K562 treated with DMSO at 1 percent for 48 hours (cell line): ENCODE measurements around the gene ZDHHC22. TPM values are rescaled to one million over a fixed set of nuclear protein-coding genes. Genes with fewer than 3 reads are reported as not detected.

Source experiments
- total RNA-seq: library from RNA; unstranded; fragments of 300-600 nt; gene quantifications from 2 replicates; pipeline ENCODE4 v1.2.3, GENCODE V29; 2022; ENCODE audit warnings: low replicate concordance; ENCODE audit errors: extremely low read depth

ZDHHC22 gene, protein sequence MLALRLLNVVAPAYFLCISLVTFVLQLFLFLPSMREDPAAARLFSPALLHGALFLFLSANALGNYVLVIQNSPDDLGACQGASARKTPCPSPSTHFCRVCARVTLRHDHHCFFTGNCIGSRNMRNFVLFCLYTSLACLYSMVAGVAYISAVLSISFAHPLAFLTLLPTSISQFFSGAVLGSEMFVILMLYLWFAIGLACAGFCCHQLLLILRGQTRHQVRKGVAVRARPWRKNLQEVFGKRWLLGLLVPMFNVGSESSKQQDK
- total RNA-seq: not detected in 2 replicates

DNA sequence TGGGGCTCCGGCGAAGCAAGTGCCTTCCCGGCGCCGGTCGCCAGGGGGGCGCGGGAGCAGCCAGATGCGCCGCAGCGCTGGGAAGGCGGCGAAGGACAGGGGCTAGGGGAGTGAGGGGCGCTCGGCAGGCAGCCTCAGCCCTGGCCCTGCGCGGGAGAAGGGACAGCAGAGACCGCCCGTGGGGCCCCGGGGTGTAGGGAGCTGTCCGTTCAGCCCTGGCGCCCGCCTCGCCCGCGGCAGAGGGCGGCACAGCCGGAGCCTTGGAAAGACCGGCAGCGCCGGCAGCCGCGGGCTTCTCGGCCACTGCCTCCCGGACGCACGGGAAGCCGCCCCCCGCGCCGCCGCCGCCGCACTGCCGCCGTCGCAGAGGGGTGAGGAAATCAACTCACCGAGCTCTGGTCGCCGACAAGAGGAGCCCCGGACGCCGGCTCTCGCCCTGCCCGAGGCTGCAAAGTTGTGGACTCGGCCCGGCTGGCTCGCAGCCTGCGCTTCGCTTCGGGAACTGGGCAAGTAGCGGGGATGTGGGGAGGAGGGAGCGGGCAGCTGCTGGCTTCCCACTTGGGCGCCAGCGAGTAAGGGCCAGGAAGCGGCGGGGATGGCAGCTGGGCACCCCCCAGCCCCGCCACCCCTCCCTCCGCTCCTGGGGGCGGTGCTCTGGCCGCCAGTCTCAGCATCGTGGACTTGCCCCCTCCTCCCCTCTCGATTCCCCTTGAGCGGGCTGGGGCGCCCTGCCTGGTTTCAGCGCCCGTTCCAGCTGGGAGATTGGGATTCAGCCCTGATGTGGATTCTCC lies at the start of gene ZDHHC22:
Gene ZDHHC22, minus strand, starts transcription at position 578 of the 791 bp plus-strand sequence. CDS start 2,053 bp downstream, outside the sequence.

DNA sequence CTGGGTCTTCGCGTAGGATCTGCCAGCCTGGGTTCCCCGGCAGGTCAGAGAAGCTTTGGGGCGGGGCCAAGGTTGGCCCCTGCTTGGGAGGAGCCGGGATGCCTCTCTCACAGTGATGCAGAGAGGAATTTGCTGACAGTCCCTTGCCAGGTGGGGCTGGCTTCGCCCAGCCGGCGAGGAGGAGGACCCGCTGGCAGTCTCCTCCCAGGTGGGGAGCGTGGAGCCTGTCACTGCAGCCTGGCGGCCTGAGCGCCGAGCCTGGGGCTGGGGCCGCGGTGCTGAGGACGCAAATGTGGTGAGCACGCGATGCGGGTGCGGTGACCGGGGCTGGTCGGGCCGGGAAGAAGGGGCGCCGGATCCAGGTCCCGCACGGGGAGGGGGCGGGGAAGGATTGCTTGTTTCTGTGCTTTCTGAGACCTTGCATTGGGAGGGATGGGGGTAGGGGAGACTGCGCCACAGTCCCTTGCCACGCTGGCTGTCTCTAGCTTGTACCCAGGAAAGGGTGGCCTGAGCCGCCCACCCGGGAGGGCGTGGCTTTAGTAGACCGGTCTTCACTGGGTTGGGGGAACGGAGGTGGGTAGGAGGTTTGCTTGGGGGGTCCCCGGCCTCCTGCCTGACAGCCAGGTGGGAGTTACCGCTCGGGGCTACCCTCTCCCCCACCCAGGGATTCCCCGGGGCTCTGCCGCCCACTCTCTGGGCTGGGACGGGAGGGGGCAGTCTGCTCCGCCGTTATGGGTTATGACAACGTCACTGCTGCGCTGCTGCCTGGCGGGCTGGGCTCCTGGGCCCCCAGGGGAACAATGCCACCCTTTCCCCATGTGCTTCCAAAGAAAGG lies 40.2 kb upstream of the ZDHHC22 start, which contains the start of gene TMEM63C:
Gene TMEM63C, plus strand, starts transcription at position 196 of the 835 bp plus-strand sequence. CDS start 37,016 bp downstream, outside the sequence.

DNA sequence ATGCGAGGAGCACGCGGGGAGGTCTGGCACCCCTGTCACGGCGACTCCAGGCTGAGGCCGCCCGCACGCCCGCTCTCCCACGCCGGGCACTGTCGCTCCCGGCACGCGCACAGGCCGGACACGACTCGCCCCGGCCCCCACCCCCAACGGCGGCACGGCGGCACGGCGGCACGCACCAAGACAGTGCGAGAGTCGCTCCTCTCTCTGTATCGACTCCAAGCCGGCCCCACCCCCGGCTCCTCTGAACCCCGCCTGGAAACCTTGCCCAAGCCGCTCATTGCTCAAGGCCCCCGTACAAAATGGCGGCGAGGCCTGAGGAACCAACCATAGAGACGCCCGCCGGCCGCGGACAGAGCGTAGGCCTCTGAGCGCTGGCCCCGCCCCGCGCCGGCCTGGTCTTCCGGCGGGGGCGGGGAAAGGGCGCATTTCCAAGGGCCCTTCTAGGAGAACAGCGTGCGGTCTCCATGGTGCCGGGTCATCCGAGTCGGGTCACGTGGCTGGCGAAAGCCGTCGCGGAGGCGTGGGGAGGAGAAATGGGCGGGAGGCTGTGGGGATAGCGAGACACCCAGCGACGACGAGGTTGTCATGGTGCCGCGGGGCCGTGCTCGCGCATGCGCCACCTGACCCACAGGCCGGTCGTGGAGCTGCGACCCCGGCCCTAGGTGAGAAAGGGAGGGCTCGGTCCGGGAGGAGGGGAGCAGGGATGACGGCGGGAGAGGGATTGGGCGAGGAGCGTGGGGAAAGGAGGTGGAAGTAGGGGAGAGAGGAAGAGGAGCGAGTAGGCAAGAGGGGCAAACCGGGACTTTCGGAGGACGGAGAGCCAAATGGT lies 43.7 kb downstream of the ZDHHC22 start, which contains the start of gene CIPC:
Gene CIPC, plus strand, starts transcription at position 559 of the 829 bp plus-strand sequence. CDS start 7,451 bp downstream, outside the sequence.

Other genes with a start within 250 kb of the ZDHHC22 start
- gene IRF2BPL, start 113.1 kb downstream of the ZDHHC22 start, total RNA-seq: not detected in 2 replicates
- gene CIPC, start 43.5 kb downstream of the ZDHHC22 start, total RNA-seq: not detected in 2 replicates
- gene TMEM63C, start 40.0 kb upstream of the ZDHHC22 start, total RNA-seq: not detected in 2 replicates
- gene NGB, start 129.4 kb upstream of the ZDHHC22 start, total RNA-seq: not detected in 2 replicates
- gene POMT2, start 179.1 kb upstream of the ZDHHC22 start, total RNA-seq: not detected in 2 replicates
- gene GSTZ1, start 179.2 kb upstream of the ZDHHC22 start, total RNA-seq: not detected in 2 replicates
- gene TMED8, start 235.3 kb upstream of the ZDHHC22 start, total RNA-seq: not detected in 2 replicates
- gene SAMD15, start 235.6 kb upstream of the ZDHHC22 start, total RNA-seq: not detected in 2 replicates